Peyer's patch (tissue), 4 donors: ENCODE measurements around the gene SLC24A4. TPM values are rescaled to one million over a fixed set of nuclear protein-coding genes. Genes with fewer than 3 reads are reported as not detected.

Source experiments
- DNase-seq, 3 donors: peaks; one replicate each; pipeline ENCODE4 v3.0.0-alpha.2; 2017 to 2019
- H3K27ac ChIP-seq, 4 donors: fragments of 200-600 bp; sonication (generic); one replicate each; pipeline ENCODE4 v1.5.1; 2016 to 2019
- H3K27me3 ChIP-seq, 2 donors: fragments of 200-600 bp; sonication (generic); one replicate each; pipeline ENCODE4 v1.5.1; 2019
- H3K36me3 ChIP-seq, 3 donors: fragments of 200-600 bp; sonication (generic); one replicate each; pipeline ENCODE4 v1.5.1; 2016 to 2019
- H3K4me1 ChIP-seq, 4 donors: fragments of 200-600 bp; sonication (generic); one replicate each; pipeline ENCODE4 v1.5.1; 2016 to 2019
- H3K4me3 ChIP-seq, 4 donors: fragments of 200-600 bp; sonication (generic); 1 replicate in 3 of 4; 2 replicates in 1 of 4; pipeline ENCODE4 v1.5.1; 2016 to 2019; ENCODE audit warnings: mild to moderate bottlenecking in 1 of 4
- H3K9me3 ChIP-seq, 4 donors: fragments of 200-600 bp; sonication (generic); one replicate each; pipeline ENCODE4 v1.5.1; 2016 to 2019; ENCODE audit warnings: mild to moderate bottlenecking in 1 of 4
- CTCF ChIP-seq, 6 experiments: fragments of 450-650 bp in 4 of 6; fragments of 200-600 bp in 2 of 6; sonication (generic) in 1 of 6; IDR thresholded peaks; one replicate each; pipeline ENCODE4 v1.5.1; 2017 to 2019; ENCODE audit warnings: antibody characterized with exemption in 6 of 6, mild to moderate bottlenecking in 3 of 6, moderate library complexity in 1 of 6
- POLR2A ChIP-seq, 2 donors: fragments of 450-650 bp; IDR thresholded peaks; one replicate each; pipeline ENCODE4 v1.5.1; 2017; ENCODE audit warnings: antibody characterized with exemption in 2 of 2, mild to moderate bottlenecking in 2 of 2, moderate library complexity in 2 of 2
- total RNA-seq, 4 donors: library from RNA; depleted of rRNA; stranded (reverse); fragments of >200 nt; gene quantifications; one replicate each; pipeline ENCODE4 v1.1.0, GENCODE V29; 2016

The SLC24A4 gene
- total RNA-seq, 4 donors from 2014 or later: 0.18 to 1.7 (median 0.54) TPM; not detected in 1

DNA sequence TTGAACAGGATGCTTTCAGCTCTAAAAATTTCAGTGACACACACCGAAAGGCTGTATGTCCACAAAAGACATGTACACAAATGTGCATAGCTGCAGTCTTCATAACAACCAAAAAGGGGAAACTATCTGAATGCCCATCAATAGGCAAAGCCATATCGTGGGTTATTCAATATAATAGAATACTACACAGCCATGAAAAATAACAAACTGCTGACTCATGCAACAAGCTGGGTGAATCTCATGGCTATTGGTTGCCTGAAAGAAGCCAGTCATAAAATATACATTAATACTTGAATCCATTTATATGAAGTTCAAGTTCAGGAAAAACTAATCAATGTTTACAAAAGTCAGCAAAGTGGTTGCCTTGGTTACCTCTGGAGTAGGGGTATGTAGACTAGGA, 132.3 kb downstream of the SLC24A4 start:
- Histone ChIP-seq H3K4me1 (no peaks in the 10 kb centered on the region), H3K4me3 (no peak overlapping the region), H3K9me3 (no peaks in the 10 kb centered on the region), H3K36me3 (no peaks in the 10 kb centered on the region), H3K27ac (no peak overlapping the region), H3K27me3 (no peaks in the 10 kb centered on the region)
- no peak for DNase-seq
- TF ChIP-seq CTCF (IDR thresholded peaks at IDR 0.05) (no peak), POLR2A (IDR thresholded peaks at IDR 0.05) (no peak)

- no peaks in the 10 kb centered on the region for H3K36me3 ChIP-seq
- H3K4me1 ChIP-seq: no peaks in the 10 kb centered on the region
- peak in 2 of 3 donors; percentile 28 to 62 for DNase-seq
- no peaks in the 10 kb centered on the region for H3K27me3 ChIP-seq
- no peak overlapping the region for H3K4me3 ChIP-seq
- H3K27ac ChIP-seq: no peak overlapping the region
- no peaks in the 10 kb centered on the region for H3K9me3 ChIP-seq
- no peak for TF ChIP-seq POLR2A (IDR thresholded peaks at IDR 0.05)
- TF ChIP-seq CTCF (IDR thresholded peaks at IDR 0.05): peak in 5 of 6 experiments; percentile 36 to 59 (median 53)
These were observed 133.4 kb downstream of the SLC24A4 start for GRCh38 chr14:92456215-92457015.

GRCh38 chr14:92457016-92457565, 134.1 kb downstream of the SLC24A4 start:
- no peaks in the 10 kb centered on the region for H3K4me1 ChIP-seq
- no peaks in the 10 kb centered on the region for H3K27me3 ChIP-seq
- H3K36me3 ChIP-seq: no peaks in the 10 kb centered on the region
- no peak overlapping the region for H3K4me3 ChIP-seq
- no peak overlapping the region for H3K27ac ChIP-seq
- TF ChIP-seq CTCF (IDR thresholded peaks at IDR 0.05): no peak
- no peak for TF ChIP-seq POLR2A (IDR thresholded peaks at IDR 0.05)
- H3K9me3 ChIP-seq: no peaks in the 10 kb centered on the region
- DNase-seq: no peak

GRCh38 chr14:92458136-92459029, 135.4 kb downstream of the SLC24A4 start:
- H3K27me3 ChIP-seq: no peaks in the 10 kb centered on the region
- H3K4me3 ChIP-seq: no peak overlapping the region
- H3K4me1 ChIP-seq: no peaks in the 10 kb centered on the region
- no peak overlapping the region for H3K27ac ChIP-seq
- no peaks in the 10 kb centered on the region for H3K9me3 ChIP-seq
- H3K36me3 ChIP-seq: no peaks in the 10 kb centered on the region
- no peak for TF ChIP-seq POLR2A (IDR thresholded peaks at IDR 0.05)
- TF ChIP-seq CTCF (IDR thresholded peaks at IDR 0.05): no peak
- DNase-seq: peak in 1 of 3 donors; percentile 36

GRCh38 chr14:92459030-92459949, 136.3 kb downstream of the SLC24A4 start:
- Histone ChIP-seq H3K9me3 (no peaks in the 10 kb centered on the region), H3K4me3 (no peak overlapping the region), H3K27ac (peak overlapping the region in 1 of 4 donors; percentile 46), H3K27me3 (no peaks in the 10 kb centered on the region), H3K4me1 (no peaks in the 10 kb centered on the region), H3K36me3 (no peaks in the 10 kb centered on the region)
- DNase-seq: peak in 1 of 3 donors; percentile 44
- TF ChIP-seq POLR2A (IDR thresholded peaks at IDR 0.05) (no peak), CTCF (IDR thresholded peaks at IDR 0.05) (no peak)
